Measurements from ENCODE around the gene KAZALD1.
"Not testable (repeated sequence)": the region's sequence is repeated elsewhere in the genome, so short reads cannot be mapped to it uniquely, and the experiment has no call there.

The KAZALD1 gene

GRCh38 chr10:101030496-101031127 is 31.2 kb upstream of the KAZALD1 start:
- DNase-seq (ENCODE audit: low spot score): no peak

GRCh38 chr10:101031128-101031795 is 30.5 kb upstream of the KAZALD1 start, which contains the start of the genes PDZD7 and SFXN3:
TSS of gene PDZD7 (minus strand) at chr10:101031129. CDS start at chr10:101030219, 910 bp downstream.
TSS of gene SFXN3 (plus strand) at chr10:101031234. CDS start at chr10:101034695, 3,461 bp downstream.
- peak; percentile 97 for DNase-seq (ENCODE audit: low spot score)

- peak; percentile 52 for DNase-seq (ENCODE audit: low spot score)
Observed at GRCh38 chr10:101031796-101032636, 29.8 kb upstream of the KAZALD1 start.

GRCh38 chr10:101032637-101033224 is 29.1 kb upstream of the KAZALD1 start:
- DNase-seq (ENCODE audit: low spot score): peak; percentile 69

- DNase-seq (ENCODE audit: low spot score): no peak
Observed at GRCh38 chr10:101033276-101033675, 28.5 kb upstream of the KAZALD1 start.

- not testable (repeated sequence) for DNase-seq (ENCODE audit: low spot score)
Observed at GRCh38 chr10:101034404-101034803, 27.4 kb upstream of the KAZALD1 start.

- DNase-seq (ENCODE audit: low spot score): no peak
Observed at GRCh38 chr10:101035314-101035713, 26.5 kb upstream of the KAZALD1 start.

DNA sequence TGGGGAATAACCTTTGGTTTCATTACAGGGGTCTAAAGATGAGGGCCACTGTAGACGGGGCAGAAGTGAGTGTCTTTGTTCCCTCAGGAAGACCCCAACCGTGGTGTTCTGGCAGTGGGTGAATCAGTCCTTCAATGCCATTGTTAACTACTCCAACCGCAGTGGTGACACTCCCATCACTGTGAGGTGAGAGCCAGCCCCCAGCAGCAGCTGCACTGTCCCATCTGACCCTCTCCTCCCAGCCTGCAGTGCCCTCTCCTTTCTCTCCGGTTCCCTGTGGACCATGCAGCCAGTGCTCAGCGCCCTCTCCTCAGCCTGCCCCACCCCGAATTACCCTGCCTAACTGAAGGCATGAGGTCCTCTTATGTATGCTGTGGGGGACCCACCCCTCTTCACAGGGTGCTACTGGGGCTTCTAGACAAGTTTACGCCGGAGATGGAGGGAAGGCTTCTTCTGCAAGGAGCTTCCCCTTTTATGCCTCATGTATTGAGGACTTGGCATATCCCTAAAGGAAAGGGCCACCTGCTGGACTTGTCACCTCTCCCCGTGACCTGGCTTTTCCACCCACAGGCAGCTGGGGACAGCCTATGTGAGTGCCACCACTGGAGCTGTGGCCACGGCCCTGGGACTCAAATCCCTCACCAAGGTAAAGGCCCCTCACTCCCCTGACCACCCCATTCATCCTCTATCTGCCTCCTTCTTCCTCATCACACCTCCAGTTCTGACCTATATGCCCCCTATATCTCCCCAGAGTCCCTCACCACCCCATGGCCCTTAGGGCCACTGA is 25.7 kb upstream of the KAZALD1 start:
- no peak for DNase-seq (ENCODE audit: low spot score)

GRCh38 chr10:101036726-101037125 is 25.1 kb upstream of the KAZALD1 start:
- DNase-seq (ENCODE audit: low spot score): no peak

DNA sequence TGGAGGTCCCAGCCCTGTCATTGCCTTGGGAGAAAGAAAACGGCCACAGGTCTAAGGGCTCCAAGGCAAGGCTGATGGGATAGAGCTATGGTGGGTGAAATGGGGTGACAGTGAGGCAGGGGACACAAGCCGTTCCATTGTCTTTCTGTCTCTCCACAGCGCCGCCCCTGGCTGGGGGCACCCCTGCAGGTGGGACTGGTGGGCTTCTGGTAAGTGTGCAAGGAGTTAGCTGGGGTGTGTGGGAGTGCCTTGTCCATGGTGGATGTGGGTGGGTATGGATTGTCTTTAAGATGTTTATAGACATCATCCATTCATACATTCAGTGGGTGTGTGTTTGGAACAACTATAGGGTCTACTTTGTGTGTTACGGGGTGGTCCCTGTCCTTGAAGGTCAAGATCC is 23.3 kb upstream of the KAZALD1 start:
- no peak for DNase-seq (ENCODE audit: low spot score)

GRCh38 chr10:101040061-101040460 is 21.7 kb upstream of the KAZALD1 start:
- DNase-seq (ENCODE audit: low spot score): no peak

DNA sequence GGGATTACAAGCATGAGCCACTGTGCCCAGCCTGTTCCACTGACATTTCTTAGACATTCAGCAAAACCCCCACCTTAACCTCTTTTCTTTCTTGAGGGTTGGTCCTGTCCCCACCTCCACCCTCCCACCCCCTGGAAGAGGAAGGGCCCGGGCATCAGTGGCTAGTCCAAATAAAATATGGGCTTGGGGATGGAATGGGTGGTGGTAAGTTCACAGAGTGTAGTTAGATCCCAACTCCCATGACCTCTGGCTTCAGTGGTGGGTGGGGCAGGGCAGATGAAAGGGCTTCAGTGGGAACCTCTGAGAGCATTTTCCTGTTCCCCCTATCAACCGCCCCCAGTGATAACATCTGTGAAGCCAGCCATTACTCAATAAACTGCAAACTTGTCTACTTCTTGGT is 20.9 kb upstream of the KAZALD1 start:
- no peak for DNase-seq (ENCODE audit: low spot score)

- DNase-seq (ENCODE audit: low spot score): peak; percentile 80
Observed at GRCh38 chr10:101041252-101041761, 20.5 kb upstream of the KAZALD1 start.

GRCh38 chr10:101042118-101042517 is 19.7 kb upstream of the KAZALD1 start:
- DNase-seq (ENCODE audit: low spot score): no peak

DNA sequence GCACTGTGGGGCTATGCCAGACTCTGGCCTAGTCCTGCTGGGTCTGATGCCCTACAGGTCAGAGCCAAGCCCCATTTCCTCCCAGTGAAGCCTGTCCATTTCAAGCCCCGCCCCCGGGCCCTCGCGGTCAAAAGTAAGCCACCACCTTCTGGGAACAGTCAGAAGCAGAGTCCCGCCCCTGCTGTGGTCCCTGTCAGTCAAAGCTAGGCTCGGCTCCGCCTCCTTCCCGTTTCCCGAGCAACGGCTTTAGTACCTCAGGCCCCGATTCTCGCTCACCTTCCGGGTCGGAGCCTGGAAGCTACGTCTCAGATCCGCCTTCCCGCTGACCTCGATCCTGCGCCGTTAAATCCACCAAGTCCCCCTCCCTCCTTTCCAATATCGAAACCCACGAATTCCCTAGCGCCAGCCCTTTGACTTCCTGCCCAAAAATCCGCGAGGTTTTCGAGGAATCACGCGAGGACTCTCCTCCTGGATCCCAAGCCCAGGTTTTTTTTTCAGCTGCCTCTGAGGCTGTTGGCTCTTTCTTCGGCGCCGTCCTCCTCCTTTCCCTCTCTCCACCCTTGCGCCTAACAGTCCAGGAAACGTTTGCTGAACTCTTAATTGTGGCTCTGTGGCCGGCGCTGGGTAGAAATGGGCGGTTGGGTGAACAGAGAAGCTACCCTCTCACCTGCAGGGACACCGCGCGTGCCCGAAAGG is 19.0 kb upstream of the KAZALD1 start:
- DNase-seq (ENCODE audit: low spot score): peak; percentile 97

- no peak for DNase-seq (ENCODE audit: low spot score)
Observed at GRCh38 chr10:101043363-101043707, 18.5 kb upstream of the KAZALD1 start.

- no peak for DNase-seq (ENCODE audit: low spot score)
Observed at GRCh38 chr10:101044117-101044516, 17.7 kb upstream of the KAZALD1 start.

GRCh38 chr10:101046332-101047238 is 15.2 kb upstream of the KAZALD1 start:
- no peak for DNase-seq (ENCODE audit: low spot score)

DNA sequence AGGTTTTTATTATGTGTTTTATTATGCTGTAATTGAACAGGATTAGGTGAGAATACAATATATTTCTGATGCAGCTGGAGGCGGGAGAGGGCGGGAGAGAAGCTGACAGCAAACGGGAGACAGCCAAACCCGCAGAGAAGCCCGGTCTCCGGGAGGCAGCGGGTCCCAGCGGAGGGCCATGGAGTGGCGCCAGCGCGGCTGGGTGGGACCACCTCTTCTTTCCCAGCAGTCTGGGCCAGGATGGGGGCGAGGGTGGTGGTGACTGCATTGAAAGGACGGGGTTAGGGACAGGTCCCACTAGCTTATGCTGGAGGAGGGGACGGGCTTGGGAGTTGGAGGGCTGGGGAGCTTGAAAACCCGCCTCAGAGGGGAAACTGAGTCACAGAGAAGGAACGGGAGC is 14.5 kb upstream of the KAZALD1 start:
- DNase-seq (ENCODE audit: low spot score): no peak
